NCI-H460 (cell line): ENCODE results near the gene HSD17B14. TPM values are rescaled to one million over a fixed set of nuclear protein-coding genes. Genes with fewer than 3 reads are reported as not detected.
"Not testable (repeated sequence)": the region's sequence is repeated elsewhere in the genome, so short reads cannot be mapped to it uniquely, and the experiment has no call there.

Source experiments
- DNase-seq: peaks from one replicate; pipeline ENCODE4 v3.0.0-alpha.2; 2016; ENCODE audit warnings: low read depth; ENCODE audit errors: extremely low read depth
- polyA plus RNA-seq: library from polyadenylated mRNA; depleted of rRNA; stranded (reverse); fragments of >200 nt; gene quantifications from 2 replicates; pipeline ENCODE4 v1.2.3, GENCODE V29; 2014; cell fraction: nucleus; rRNA removed
- total RNA-seq: library from RNA; depleted of rRNA; stranded (reverse); fragments of >200 nt; shearing (Covaris generic); gene quantifications from 2 replicates; pipeline ENCODE4 v1.2.3, GENCODE V29; 2014; rRNA removed

The HSD17B14 gene
- total RNA-seq = 1.6 and 2.0 TPM in 2 replicates
- 0.19 and 2.1 TPM in 2 replicates for polyA plus RNA-seq

- DNase-seq = no peak
Observed at GRCh38 chr19:48836089-48837017, at the start of gene HSD17B14. HSD17B14 (minus strand) TSS chr19:48836491; CDS start chr19:48836411, 80 bp downstream.

- DNase-seq = no peak
Observed at GRCh38 chr19:48883726-48884125, 47.4 kb upstream of the HSD17B14 start.

GRCh38 chr19:48881741-48882657, 45.7 kb upstream of the HSD17B14 start:
- no peak for DNase-seq

GRCh38 chr19:48879696-48880095, 43.4 kb upstream of the HSD17B14 start:
- DNase-seq = not testable (repeated sequence)

GRCh38 chr19:48879025-48879637, 42.8 kb upstream of the HSD17B14 start:
- no peak for DNase-seq

- no peak for DNase-seq
Observed at GRCh38 chr19:48878196-48879024, 42.1 kb upstream of the HSD17B14 start.

- no peak for DNase-seq
Observed at GRCh38 chr19:48877855-48878195, 41.5 kb upstream of the HSD17B14 start.

GRCh38 chr19:48876043-48876981, 40.0 kb upstream of the HSD17B14 start:
- DNase-seq = not testable (repeated sequence)

- no peak for DNase-seq
Observed at GRCh38 chr19:48874303-48875135, 38.2 kb upstream of the HSD17B14 start.

GRCh38 chr19:48873476-48874302, 37.4 kb upstream of the HSD17B14 start:
- DNase-seq = no peak

GRCh38 chr19:48872884-48873475, 36.7 kb upstream of the HSD17B14 start:
- peak; percentile 90 for DNase-seq

- DNase-seq = peak; percentile 97
Observed at GRCh38 chr19:48872182-48872883, 36.0 kb upstream of the HSD17B14 start, which contains the start of gene PPP1R15A. PPP1R15A (plus strand) TSS chr19:48872421; CDS start chr19:48873234, 813 bp downstream.

GRCh38 chr19:48871471-48872181, 35.3 kb upstream of the HSD17B14 start:
- DNase-seq = not testable (repeated sequence)

GRCh38 chr19:48870048-48870447, 33.8 kb upstream of the HSD17B14 start:
- DNase-seq = no peak
